Activated T-cell treated with anti-CD3 and anti-CD28 coated beads, Interleukin-2, amount 50 U/mL, for 24 hours (primary cell): ENCODE results near the gene TOR1AIP2.
A peak's percentile ranks its signal among the peaks of the same experiment; 100 is the strongest.

Source experiments
- DNase-seq: peaks from one replicate; pipeline ENCODE4 v3.0.0-alpha.2; 2020
- H3K27ac Mint-ChIP-seq: 2 replicates; pipeline ENCODE4 v1.8.0; 2020; ENCODE audit warnings: mild to moderate bottlenecking, mixed read lengths
- H3K27me3 Mint-ChIP-seq: 2 replicates; pipeline ENCODE4 v1.8.0; 2020; ENCODE audit warnings: mixed read lengths
- H3K36me3 Mint-ChIP-seq: 2 replicates; pipeline ENCODE4 v1.8.0; 2020; ENCODE audit warnings: low read depth, mixed read lengths
- H3K4me1 Mint-ChIP-seq: 2 replicates; pipeline ENCODE4 v1.8.0; 2020; ENCODE audit warnings: low read depth, mixed read lengths
- H3K4me3 Mint-ChIP-seq: 2 replicates; pipeline ENCODE4 v1.8.0; 2020; ENCODE audit warnings: mild to moderate bottlenecking, moderate library complexity, mixed read lengths
- H3K9me3 Mint-ChIP-seq: 2 replicates; pipeline ENCODE4 v1.8.0; 2020; ENCODE audit warnings: mixed read lengths

TOR1AIP2 gene

GRCh38 chr1:179824265-179824664 is 53.3 kb downstream of the TOR1AIP2 start:
- Mint-ChIP-seq H3K36me3 (no peaks in the 10 kb centered on the region), H3K4me3 (no peak overlapping the region), H3K27me3 (no peaks in the 10 kb centered on the region), H3K9me3 (no peaks in the 10 kb centered on the region), H3K27ac (no peak overlapping the region), H3K4me1 (no peaks in the 10 kb centered on the region)
- DNase-seq, result no peak

GRCh38 chr1:179823693-179824092 is 53.9 kb downstream of the TOR1AIP2 start:
- Mint-ChIP-seq H3K4me1 (no peaks in the 10 kb centered on the region), H3K4me3 (no peak overlapping the region), H3K36me3 (no peaks in the 10 kb centered on the region), H3K27ac (no peak overlapping the region), H3K27me3 (no peaks in the 10 kb centered on the region), H3K9me3 (no peaks in the 10 kb centered on the region)
- no peak for DNase-seq

GRCh38 chr1:179822065-179822464 is 55.5 kb downstream of the TOR1AIP2 start:
- H3K4me1 Mint-ChIP-seq, result no peaks in the 10 kb centered on the region
- H3K4me3 Mint-ChIP-seq, result no peak overlapping the region
- no peak for DNase-seq
- H3K27me3 Mint-ChIP-seq, result no peaks in the 10 kb centered on the region
- H3K9me3 Mint-ChIP-seq, result no peaks in the 10 kb centered on the region
- H3K36me3 Mint-ChIP-seq, result no peaks in the 10 kb centered on the region
- H3K27ac Mint-ChIP-seq, result no peak overlapping the region

GRCh38 chr1:179821524-179821923 is 56.1 kb downstream of the TOR1AIP2 start:
- Mint-ChIP-seq H3K36me3 (no peaks in the 10 kb centered on the region), H3K27ac (no peak overlapping the region), H3K4me3 (no peak overlapping the region), H3K27me3 (no peaks in the 10 kb centered on the region), H3K9me3 (no peaks in the 10 kb centered on the region), H3K4me1 (no peaks in the 10 kb centered on the region)
- no peak for DNase-seq

- H3K4me3 Mint-ChIP-seq, result no peak overlapping the region
- DNase-seq, result no peak
- no peaks in the 10 kb centered on the region for H3K36me3 Mint-ChIP-seq
- H3K27ac Mint-ChIP-seq, result no peak overlapping the region
- no peaks in the 10 kb centered on the region for H3K9me3 Mint-ChIP-seq
- peaks cover 4% of the 10 kb centered on the region for H3K4me1 Mint-ChIP-seq
- H3K27me3 Mint-ChIP-seq, result no peaks in the 10 kb centered on the region
Observed at GRCh38 chr1:179820226-179820970, 57.2 kb downstream of the TOR1AIP2 start.

GRCh38 chr1:179818743-179819173 is 58.8 kb downstream of the TOR1AIP2 start:
- Mint-ChIP-seq H3K27ac (no peak overlapping the region), H3K36me3 (no peaks in the 10 kb centered on the region), H3K27me3 (no peaks in the 10 kb centered on the region), H3K9me3 (no peaks in the 10 kb centered on the region), H3K4me1 (peaks cover 16% of the 10 kb centered on the region), H3K4me3 (no peak overlapping the region)
- DNase-seq, result no peak

GRCh38 chr1:179818260-179818659 is 59.3 kb downstream of the TOR1AIP2 start:
- Mint-ChIP-seq H3K4me3 (no peak overlapping the region), H3K27ac (no peak overlapping the region), H3K27me3 (no peaks in the 10 kb centered on the region), H3K36me3 (no peaks in the 10 kb centered on the region), H3K4me1 (peaks cover 16% of the 10 kb centered on the region), H3K9me3 (no peaks in the 10 kb centered on the region)
- DNase-seq, result no peak

GRCh38 chr1:179817789-179818188 is 59.8 kb downstream of the TOR1AIP2 start:
- no peaks in the 10 kb centered on the region for H3K27me3 Mint-ChIP-seq
- H3K9me3 Mint-ChIP-seq, result no peaks in the 10 kb centered on the region
- H3K4me3 Mint-ChIP-seq, result no peak overlapping the region
- no peak overlapping the region for H3K27ac Mint-ChIP-seq
- no peaks in the 10 kb centered on the region for H3K36me3 Mint-ChIP-seq
- no peak for DNase-seq
- peaks cover 16% of the 10 kb centered on the region for H3K4me1 Mint-ChIP-seq

- H3K27me3 Mint-ChIP-seq, result no peaks in the 10 kb centered on the region
Observed at GRCh38 chr1:179817056-179817455, 60.5 kb downstream of the TOR1AIP2 start.

GRCh38 chr1:179816196-179816960 is 61.2 kb downstream of the TOR1AIP2 start:
- H3K27ac Mint-ChIP-seq, result no peak overlapping the region
- H3K27me3 Mint-ChIP-seq, result no peaks in the 10 kb centered on the region
- no peak overlapping the region for H3K4me3 Mint-ChIP-seq
- H3K36me3 Mint-ChIP-seq, result no peaks in the 10 kb centered on the region
- no peak for DNase-seq
- peaks cover 16% of the 10 kb centered on the region for H3K4me1 Mint-ChIP-seq
- H3K9me3 Mint-ChIP-seq, result no peaks in the 10 kb centered on the region

More at GRCh38 chr1:179817056-179817455, 60.5 kb downstream of the TOR1AIP2 start:
- no peak for DNase-seq
- H3K36me3 Mint-ChIP-seq, result no peaks in the 10 kb centered on the region
- H3K4me3 Mint-ChIP-seq, result no peak overlapping the region
- no peaks in the 10 kb centered on the region for H3K9me3 Mint-ChIP-seq
- peaks cover 16% of the 10 kb centered on the region for H3K4me1 Mint-ChIP-seq
- H3K27ac Mint-ChIP-seq, result no peak overlapping the region

GRCh38 chr1:179815641-179816040 is 62.0 kb downstream of the TOR1AIP2 start:
- peaks cover 16% of the 10 kb centered on the region for H3K4me1 Mint-ChIP-seq
- no peak overlapping the region for H3K27ac Mint-ChIP-seq
- H3K9me3 Mint-ChIP-seq, result no peaks in the 10 kb centered on the region
- H3K36me3 Mint-ChIP-seq, result no peaks in the 10 kb centered on the region
- H3K4me3 Mint-ChIP-seq, result peak overlapping the region; percentile 75
- DNase-seq, result no peak
- no peaks in the 10 kb centered on the region for H3K27me3 Mint-ChIP-seq

GRCh38 chr1:179814546-179814838 is 63.1 kb downstream of the TOR1AIP2 start:
- no peaks in the 10 kb centered on the region for H3K9me3 Mint-ChIP-seq
- peak overlapping the region; percentile 75 for H3K4me3 Mint-ChIP-seq
- peaks cover 20% of the 10 kb centered on the region for H3K4me1 Mint-ChIP-seq
- DNase-seq, result no peak
- H3K27me3 Mint-ChIP-seq, result no peaks in the 10 kb centered on the region
- no peaks in the 10 kb centered on the region for H3K36me3 Mint-ChIP-seq
- H3K27ac Mint-ChIP-seq, result no peak overlapping the region

- Mint-ChIP-seq H3K4me1 (peaks cover 20% of the 10 kb centered on the region), H3K27ac (no peak overlapping the region), H3K9me3 (no peaks in the 10 kb centered on the region), H3K4me3 (peak overlapping the region; percentile 75), H3K36me3 (no peaks in the 10 kb centered on the region), H3K27me3 (no peaks in the 10 kb centered on the region)
- DNase-seq, result no peak
Observed at GRCh38 chr1:179813626-179814545, 63.7 kb downstream of the TOR1AIP2 start.

- DNase-seq, result no peak
- Mint-ChIP-seq H3K27ac (no peak overlapping the region), H3K27me3 (no peaks in the 10 kb centered on the region), H3K36me3 (no peaks in the 10 kb centered on the region), H3K4me1 (peaks cover 20% of the 10 kb centered on the region), H3K4me3 (no peak overlapping the region), H3K9me3 (no peaks in the 10 kb centered on the region)
Observed at GRCh38 chr1:179812501-179813292, 64.9 kb downstream of the TOR1AIP2 start.
